Gastroesophageal sphincter (tissue), 4 donors: ENCODE measurements around the gene MEGF11. TPM values are rescaled to one million over a fixed set of nuclear protein-coding genes. Genes with fewer than 3 reads are reported as not detected.

Experiments
- ATAC-seq: fragments of 150-250 bp; one replicate; pipeline ENCODE4 v1.9.1; 2016; ENCODE audit warnings: mild to moderate bottlenecking, moderate library complexity
- H3K27ac ChIP-seq, 4 donors: fragments of 200-600 bp; sonication (generic) in 3 of 4; 1 replicate in 3 of 4; 2 replicates in 1 of 4; pipeline ENCODE4 v1.5.1; 2016 to 2019
- H3K27me3 ChIP-seq: fragments of 200-600 bp; sonication (generic); one replicate; pipeline ENCODE4 v1.5.1; 2019
- H3K36me3 ChIP-seq, 2 donors: fragments of 200-600 bp; sonication (generic); one replicate each; pipeline ENCODE4 v1.5.1; 2019; ENCODE audit warnings: control low read depth in 1 of 2
- H3K4me1 ChIP-seq, 3 donors: fragments of 200-600 bp; sonication (generic); 1 replicate in 2 of 3; 2 replicates in 1 of 3; pipeline ENCODE4 v1.5.1; 2016 to 2019; ENCODE audit warnings: control low read depth in 2 of 3
- H3K4me3 ChIP-seq, 2 donors: fragments of 200-600 bp; sonication (generic); one replicate each; pipeline ENCODE4 v1.5.1; 2019; ENCODE audit warnings: mild to moderate bottlenecking in 1 of 2, moderate library complexity in 1 of 2
- H3K9me3 ChIP-seq, 3 donors: fragments of 200-600 bp; sonication (generic); one replicate each; pipeline ENCODE4 v1.5.1; 2017 to 2019; ENCODE audit warnings: control low read depth in 2 of 3
- CTCF ChIP-seq, 4 experiments: fragments of 200-600 bp in 2 of 4; fragments of 450-650 bp in 2 of 4; sonication (generic) in 1 of 4; IDR thresholded peaks; one replicate each; pipeline ENCODE4 v1.5.1; 2017 to 2019; ENCODE audit warnings: antibody characterized with exemption in 4 of 4, mild to moderate bottlenecking in 2 of 4, moderate library complexity in 2 of 4
- EP300 ChIP-seq: sonication (generic); formaldehyde crosslinking; IDR thresholded peaks from one replicate; pipeline ENCODE4 v1.6.1; 2017; ENCODE audit warnings: antibody characterized with exemption, mild to moderate bottlenecking
- POLR2A ChIP-seq, 2 donors: fragments of 450-650 bp; IDR thresholded peaks; one replicate each; pipeline ENCODE4 v1.6.1; 2017; ENCODE audit warnings: antibody characterized with exemption in 2 of 2, mild to moderate bottlenecking in 2 of 2, moderate library complexity in 1 of 2
- POLR2AphosphoS5 ChIP-seq: sonication (generic); formaldehyde crosslinking; IDR thresholded peaks from one replicate; pipeline ENCODE4 v1.6.1; 2017; ENCODE audit warnings: antibody characterized with exemption
- WGBS, 2 donors: methylation state at CpG; one replicate each; pipeline ENCODE4 v1.1.5; 2018; ENCODE audit warnings: low coverage in 1 of 2; 5-methylcytosine and 5-hydroxymethylcytosine counted together
- total RNA-seq, 4 donors: library from RNA; depleted of rRNA; stranded (reverse); fragments of >200 nt; gene quantifications; one replicate each; pipeline ENCODE4 v1.1.0, GENCODE V29; 2016

Gene MEGF11
- total RNA-seq, 4 donors from 2014 or later: 0.08 TPM; not detected in 3

- H3K9me3 ChIP-seq: no peaks in the 10 kb centered on the region
- TF ChIP-seq CTCF (IDR thresholded peaks at IDR 0.05): no peak
- no peak for TF ChIP-seq POLR2A (IDR thresholded peaks at IDR 0.05)
- no peak for TF ChIP-seq POLR2AphosphoS5
- TF ChIP-seq EP300: no peak
- H3K27ac ChIP-seq: no peak overlapping the region
- no peaks in the 10 kb centered on the region for H3K4me1 ChIP-seq
- H3K36me3 ChIP-seq: no peaks in the 10 kb centered on the region
- H3K4me3 ChIP-seq: no peak overlapping the region
- H3K27me3 ChIP-seq: peaks cover 51% of the 10 kb centered on the region
- no peak for ATAC-seq
- 9% methylated on average over 1 of the region's 1 CpG; no CpG with 5 or more reads in 1 of the 2 donors for WGBS, 2 donors
These were observed 11.7 kb downstream of the MEGF11 start for GRCh38 chr15:66241908-66242285.

GRCh38 chr15:66241087-66241907 lies 12.3 kb downstream of the MEGF11 start:
- WGBS, 2 donors: 51 to 66% methylated on average over 3 to 6 of the region's 12 CpGs
- TF ChIP-seq CTCF (IDR thresholded peaks at IDR 0.05): no peak
- TF ChIP-seq EP300: no peak
- TF ChIP-seq POLR2A (IDR thresholded peaks at IDR 0.05): no peak
- no peak for TF ChIP-seq POLR2AphosphoS5
- Histone ChIP-seq H3K9me3 (no peaks in the 10 kb centered on the region), H3K27ac (no peak overlapping the region), H3K27me3 (peaks cover 51% of the 10 kb centered on the region), H3K4me3 (no peak overlapping the region), H3K36me3 (no peaks in the 10 kb centered on the region), H3K4me1 (no peaks in the 10 kb centered on the region)
- ATAC-seq: no peak

- 74 to 81% methylated on average over 4 to 8 of the region's 9 CpGs for WGBS, 2 donors
- H3K27me3 ChIP-seq: peaks cover 51% of the 10 kb centered on the region
These were observed 13.2 kb downstream of the MEGF11 start for GRCh38 chr15:66240240-66240794.

GRCh38 chr15:66239514-66239913 lies 14.0 kb downstream of the MEGF11 start:
- Histone ChIP-seq H3K36me3 (no peaks in the 10 kb centered on the region), H3K4me1 (no peaks in the 10 kb centered on the region), H3K27me3 (peaks cover 51% of the 10 kb centered on the region), H3K4me3 (no peak overlapping the region), H3K9me3 (no peaks in the 10 kb centered on the region), H3K27ac (no peak overlapping the region)
- TF ChIP-seq CTCF (IDR thresholded peaks at IDR 0.05): no peak
- no peak for TF ChIP-seq POLR2AphosphoS5
- TF ChIP-seq EP300: no peak
- no peak for TF ChIP-seq POLR2A (IDR thresholded peaks at IDR 0.05)
- 100% methylated on average over 1 of the region's 4 CpGs; no CpG with 5 or more reads in 1 of the 2 donors for WGBS, 2 donors
- no peak for ATAC-seq

More at GRCh38 chr15:66240240-66240794, 13.2 kb downstream of the MEGF11 start:
- Histone ChIP-seq H3K4me1 (no peaks in the 10 kb centered on the region), H3K9me3 (no peaks in the 10 kb centered on the region), H3K36me3 (no peaks in the 10 kb centered on the region), H3K27ac (no peak overlapping the region), H3K4me3 (no peak overlapping the region)
- TF ChIP-seq CTCF (IDR thresholded peaks at IDR 0.05) (no peak), EP300 (no peak), POLR2AphosphoS5 (no peak), POLR2A (IDR thresholded peaks at IDR 0.05) (no peak)
- no peak for ATAC-seq

GRCh38 chr15:66238318-66238717 lies 15.2 kb downstream of the MEGF11 start:
- Histone ChIP-seq H3K9me3 (no peaks in the 10 kb centered on the region), H3K4me1 (no peaks in the 10 kb centered on the region), H3K27me3 (peaks cover 46% of the 10 kb centered on the region), H3K36me3 (no peaks in the 10 kb centered on the region), H3K4me3 (no peak overlapping the region), H3K27ac (no peak overlapping the region)
- WGBS, 2 donors: 76% methylated on average over 4 to 5 of the region's 5 CpGs
- no peak for TF ChIP-seq CTCF (IDR thresholded peaks at IDR 0.05)
- TF ChIP-seq EP300: no peak
- TF ChIP-seq POLR2AphosphoS5: no peak
- ATAC-seq: no peak
